Keratinocyte (primary cell): ENCODE measurements around the gene ADAMTS7. TPM values are rescaled to one million over a fixed set of nuclear protein-coding genes. Genes with fewer than 3 reads are reported as not detected.
"Not testable (repeated sequence)": the region's sequence is repeated elsewhere in the genome, so short reads cannot be mapped to it uniquely, and the experiment has no call there.

Experiments
- DNase-seq: peaks from one replicate; pipeline ENCODE4 v3.0.0-alpha.2; 2011; ENCODE audit warnings: low read depth, missing footprints, low spot score
- FAIRE-seq: peaks from 2 replicates; lab custom pipeline; 2011; peaks lifted over from hg19 to GRCh38; lab: Jason Lieb, UNC
- H2AFZ ChIP-seq: 2 replicates; pipeline ENCODE4 v1.6.0; 2012; ENCODE audit warnings: low read length, control low read depth, inconsistent platforms; ENCODE audit not compliant: control insufficient read depth
- H3K27ac ChIP-seq: 2 replicates; pipeline ENCODE4 v1.5.1; 2011; ENCODE audit warnings: low read length; ENCODE audit not compliant: control insufficient read depth, insufficient read depth
- H3K27me3 ChIP-seq: 3 replicates; pipeline ENCODE4 v1.6.0; 2011; ENCODE audit warnings: low read length; ENCODE audit not compliant: control insufficient read depth, insufficient read depth; ENCODE audit errors: extremely low read depth
- H3K36me3 ChIP-seq, 2 experiments: 2 replicates in 1 of 2; 3 replicates in 1 of 2; pipeline ENCODE4 v1.5.1; 2011; ENCODE audit warnings: low read length in 2 of 2, mild to moderate bottlenecking in 1 of 2; ENCODE audit not compliant: control insufficient read depth in 2 of 2, insufficient read depth in 2 of 2; ENCODE audit errors: extremely low read depth in 1 of 2
- H3K4me1 ChIP-seq: 3 replicates; pipeline ENCODE4 v1.5.1; 2011; ENCODE audit warnings: low read length; ENCODE audit not compliant: control insufficient read depth, insufficient read depth; ENCODE audit errors: extremely low read depth
- H3K4me2 ChIP-seq: 3 replicates; pipeline ENCODE4 v1.6.0; 2011; ENCODE audit warnings: low read depth, low read length; ENCODE audit not compliant: control insufficient read depth, insufficient read depth; ENCODE audit errors: extremely low read depth
- H3K4me3 ChIP-seq, 3 experiments: fragments of 200-600 bp in 1 of 3; sonication (generic) in 1 of 3; 2 replicates in 2 of 3; 3 replicates in 1 of 3; pipeline ENCODE4 v1.5.1; 2011 to 2016; ENCODE audit warnings: low read length in 3 of 3, mild to moderate bottlenecking in 3 of 3, control low read depth in 2 of 3, inconsistent platforms in 1 of 3, low read depth in 1 of 3, mixed read lengths in 1 of 3, mixed run types in 1 of 3, moderate library complexity in 1 of 3; ENCODE audit not compliant: control insufficient read depth in 2 of 3, insufficient read depth in 2 of 3; ENCODE audit errors: extremely low read depth in 1 of 3
- H3K79me2 ChIP-seq: 2 replicates; pipeline ENCODE4 v1.6.0; 2012; ENCODE audit warnings: low read length; ENCODE audit not compliant: control insufficient read depth, insufficient read depth
- H3K9ac ChIP-seq: 3 replicates; pipeline ENCODE4 v1.6.0; 2011; ENCODE audit warnings: low read length; ENCODE audit not compliant: control insufficient read depth, insufficient read depth; ENCODE audit errors: extremely low read depth
- H3K9me1 ChIP-seq: 3 replicates; pipeline ENCODE4 v1.6.0; 2011; ENCODE audit warnings: low read length; ENCODE audit not compliant: control insufficient read depth, insufficient read depth; ENCODE audit errors: extremely low read depth
- H3K9me3 ChIP-seq: 2 replicates; pipeline ENCODE4 v1.5.1; 2012; ENCODE audit warnings: low read depth, low read length; ENCODE audit not compliant: control insufficient read depth
- H4K20me1 ChIP-seq: 3 replicates; pipeline ENCODE4 v1.6.0; 2011; ENCODE audit warnings: low read length; ENCODE audit not compliant: control insufficient read depth, insufficient read depth; ENCODE audit errors: extremely low read depth
- EZH2 ChIP-seq: IDR thresholded peaks from one replicate; pipeline ENCODE4 v1.6.1; 2012; ENCODE audit warnings: inconsistent platforms, mild to moderate bottlenecking, low read length, moderate library complexity
- dilution Hi-C: fragments of 300-500 bp; cut with MboI; formaldehyde crosslinking; loops from one replicate; pipeline ENCODE4 v1.7.0; 2020; ENCODE audit warnings: low sequenced_read_pairs; ENCODE audit not compliant: extremely low pct_ligation_motif_present
- polyA plus RNA-seq, 5 experiments: library from polyadenylated mRNA; depleted of rRNA in 3 of 5; stranded (reverse) in 3 of 5; stranded (forward) in 1 of 5; unstranded in 1 of 5; fragments of >200 nt; gene quantifications; 1 replicate in 1 of 5; 2 replicates in 3 of 5; 3 replicates in 1 of 5; pipeline versions ENCODE4 v1.2.1 to v1.2.3, GENCODE V29; 2011 to 2012; ENCODE audit warnings: missing spikeins in 2 of 5, low read depth in 1 of 5, low replicate concordance in 1 of 5
- TF ChIP-seq, protein P1 (sequence below), 3 experiments: IDR thresholded peaks in 1 of 3; conservative IDR thresholded peaks in 1 of 3; optimal IDR thresholded peaks in 1 of 3; 2 replicates in 2 of 3; 3 replicates in 1 of 3; pipeline versions ENCODE3 to v1.5.1; 2011; ENCODE audit warnings: low read length in 3 of 3, mild to moderate bottlenecking in 3 of 3, moderate library complexity in 2 of 3, control low read depth in 1 of 3, inconsistent platforms in 1 of 3; ENCODE audit not compliant: insufficient read depth in 2 of 3; ENCODE audit errors: extremely low read depth in 1 of 3

ADAMTS7 gene
- polyA plus RNA-seq, 1 donor (not counting 4 experiments of a cell fraction or from before 2014, with no cell fraction given) = 0.13 TPM

DNA sequence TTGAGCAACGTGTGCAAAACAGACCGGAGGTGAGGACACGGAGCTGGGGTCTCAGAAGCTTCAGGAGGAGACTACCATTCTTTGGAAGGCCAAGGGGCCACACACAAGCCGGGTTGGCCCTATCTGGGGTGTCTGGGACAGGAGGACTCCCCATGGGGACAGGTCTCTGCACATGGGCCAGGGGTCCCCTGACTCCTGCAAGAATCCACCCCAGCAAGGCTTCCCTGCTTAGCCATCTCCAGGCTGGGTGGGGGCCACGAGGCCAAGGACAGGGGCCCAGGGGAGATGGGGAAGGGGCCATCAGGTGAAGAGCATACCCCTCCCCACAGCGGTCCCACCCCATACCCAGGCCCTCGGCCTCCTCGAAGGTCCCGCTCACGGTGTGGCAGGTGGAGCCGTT is 38.5 kb downstream of the ADAMTS7 start:
- H3K9me3 ChIP-seq = no peaks in the 10 kb centered on the region
- DNase-seq = no peak
- H3K9ac ChIP-seq = no peak overlapping the region
- no peaks in the 10 kb centered on the region for H3K79me2 ChIP-seq
- FAIRE-seq = no peak
- H4K20me1 ChIP-seq = no peaks in the 10 kb centered on the region
- no peak overlapping the region for H2AFZ ChIP-seq
- H3K27ac ChIP-seq = no peak overlapping the region
- no peak overlapping the region for H3K4me3 ChIP-seq
- dilution Hi-C loops = no loop called here
- H3K9me1 ChIP-seq = no peaks in the 10 kb centered on the region
- no peaks in the 10 kb centered on the region for H3K27me3 ChIP-seq
- no peaks in the 10 kb centered on the region for H3K4me1 ChIP-seq
- no peak overlapping the region for H3K4me2 ChIP-seq
- no peaks in the 10 kb centered on the region for H3K36me3 ChIP-seq
- no peak for TF ChIP-seq EZH2
- TF ChIP-seq, protein P1, sequence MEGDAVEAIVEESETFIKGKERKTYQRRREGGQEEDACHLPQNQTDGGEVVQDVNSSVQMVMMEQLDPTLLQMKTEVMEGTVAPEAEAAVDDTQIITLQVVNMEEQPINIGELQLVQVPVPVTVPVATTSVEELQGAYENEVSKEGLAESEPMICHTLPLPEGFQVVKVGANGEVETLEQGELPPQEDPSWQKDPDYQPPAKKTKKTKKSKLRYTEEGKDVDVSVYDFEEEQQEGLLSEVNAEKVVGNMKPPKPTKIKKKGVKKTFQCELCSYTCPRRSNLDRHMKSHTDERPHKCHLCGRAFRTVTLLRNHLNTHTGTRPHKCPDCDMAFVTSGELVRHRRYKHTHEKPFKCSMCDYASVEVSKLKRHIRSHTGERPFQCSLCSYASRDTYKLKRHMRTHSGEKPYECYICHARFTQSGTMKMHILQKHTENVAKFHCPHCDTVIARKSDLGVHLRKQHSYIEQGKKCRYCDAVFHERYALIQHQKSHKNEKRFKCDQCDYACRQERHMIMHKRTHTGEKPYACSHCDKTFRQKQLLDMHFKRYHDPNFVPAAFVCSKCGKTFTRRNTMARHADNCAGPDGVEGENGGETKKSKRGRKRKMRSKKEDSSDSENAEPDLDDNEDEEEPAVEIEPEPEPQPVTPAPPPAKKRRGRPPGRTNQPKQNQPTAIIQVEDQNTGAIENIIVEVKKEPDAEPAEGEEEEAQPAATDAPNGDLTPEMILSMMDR (optimal IDR thresholded peaks at IDR 0.05 in 1 of 3, IDR thresholded peaks at IDR 0.05 in 1 of 3, conservative IDR thresholded peaks at IDR 0.05 in 1 of 3; ENCODE audit: extremely low read depth in 1 of 3, insufficient read depth in 2 of 3, low read length in 3 of 3) = no peak

DNA sequence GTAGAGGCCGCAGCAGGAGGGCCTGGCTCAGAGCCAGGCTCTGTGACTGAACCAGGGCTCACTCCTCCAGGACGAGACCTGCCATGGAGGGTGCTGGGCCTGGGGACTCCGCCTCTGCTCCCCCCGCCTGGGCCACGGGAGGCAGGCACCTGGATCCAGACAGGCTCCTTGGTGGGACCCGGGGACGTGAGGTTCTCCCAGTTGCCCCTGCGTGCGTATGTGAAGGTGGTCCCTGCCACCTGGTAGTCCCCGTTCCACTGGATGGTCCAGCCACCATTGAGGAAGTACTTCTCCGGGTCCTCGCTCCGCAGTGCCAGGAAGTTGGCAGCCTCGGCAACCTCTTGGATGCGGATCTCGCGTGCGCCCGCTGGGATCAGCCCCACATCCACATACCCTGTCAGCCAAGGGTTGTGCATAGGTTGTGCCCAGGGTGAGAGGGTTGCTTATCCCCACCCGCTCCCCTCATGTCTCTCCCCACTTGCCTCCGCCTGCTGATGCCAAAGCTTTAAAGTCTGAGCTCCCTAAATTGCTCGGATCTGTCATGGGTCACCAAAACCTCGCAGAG is 39.7 kb downstream of the ADAMTS7 start:
- H3K9me1 ChIP-seq, H4K20me1 ChIP-seq, H3K4me2 ChIP-seq, H3K9me3 ChIP-seq, H3K4me3 ChIP-seq, FAIRE-seq, DNase-seq, H3K4me1 ChIP-seq, H3K27ac ChIP-seq, H3K79me2 ChIP-seq, dilution Hi-C loops, H3K27me3 ChIP-seq, H2AFZ ChIP-seq, H3K36me3 ChIP-seq, H3K9ac ChIP-seq: not testable (repeated sequence)

DNA sequence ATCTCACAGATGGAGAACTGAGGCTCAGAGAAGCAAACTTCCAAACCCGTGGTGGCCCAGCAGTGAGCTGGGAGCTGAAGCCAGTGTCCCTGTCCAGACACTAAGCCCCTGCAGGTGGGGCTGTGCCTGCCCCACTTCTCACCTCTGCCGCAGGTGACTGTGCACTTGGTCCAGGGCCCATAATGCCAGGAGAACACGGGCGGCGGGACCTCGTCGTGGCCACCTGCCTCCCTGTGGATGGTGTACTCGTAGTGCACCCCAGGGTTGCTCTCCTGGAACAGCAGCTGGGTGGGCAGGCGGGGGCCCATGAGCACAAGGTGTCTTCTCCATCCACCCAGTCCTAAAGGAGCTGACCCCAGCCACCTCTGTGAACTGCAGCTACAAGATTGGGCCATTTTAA is 40.2 kb downstream of the ADAMTS7 start:
- H3K27me3 ChIP-seq, H3K36me3 ChIP-seq, H3K9me3 ChIP-seq, H3K27ac ChIP-seq, H3K4me2 ChIP-seq, H3K4me3 ChIP-seq, H3K4me1 ChIP-seq, H3K79me2 ChIP-seq, FAIRE-seq, H2AFZ ChIP-seq, H3K9me1 ChIP-seq, H4K20me1 ChIP-seq, dilution Hi-C loops, H3K9ac ChIP-seq, DNase-seq: not testable (repeated sequence)

DNA sequence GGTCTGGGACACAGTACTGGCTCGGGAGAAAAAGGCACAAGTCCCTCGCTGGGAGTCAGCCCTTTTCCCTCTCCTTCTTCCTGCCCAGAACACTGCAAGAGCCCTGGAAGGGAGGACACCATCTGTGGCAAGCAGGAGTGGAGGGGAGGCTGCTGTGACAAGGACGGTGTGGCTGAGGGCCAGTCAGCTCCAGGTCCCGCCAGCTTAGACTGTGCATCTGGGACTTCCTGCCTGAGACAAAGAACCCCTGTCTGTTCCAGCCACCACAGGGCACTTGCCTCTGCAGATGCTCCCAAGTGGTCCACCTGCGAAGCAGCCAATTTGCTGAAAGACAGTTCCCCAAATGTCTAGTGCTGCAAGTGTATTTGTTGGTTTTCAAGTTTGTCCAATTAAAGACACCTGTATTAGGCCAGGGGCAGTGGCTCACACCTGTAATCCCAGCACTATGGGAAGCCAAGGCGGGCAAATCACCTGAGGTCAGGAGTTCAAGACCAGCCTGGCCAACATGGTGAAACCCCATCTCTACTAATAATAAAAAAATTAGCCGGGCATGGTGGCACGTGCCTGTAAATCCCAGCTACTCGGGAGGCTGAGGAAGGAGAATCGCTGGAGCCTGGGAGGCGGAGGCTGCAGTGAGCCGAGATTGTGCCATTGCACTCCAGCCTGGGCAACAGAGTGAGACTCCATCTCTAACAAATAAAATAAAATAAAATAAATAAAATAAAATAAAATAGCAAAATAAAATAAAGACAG is 41.6 kb downstream of the ADAMTS7 start:
- H3K27me3 ChIP-seq, H3K4me3 ChIP-seq, H3K9ac ChIP-seq, H3K4me1 ChIP-seq, H3K9me3 ChIP-seq, H3K27ac ChIP-seq, DNase-seq, FAIRE-seq, H2AFZ ChIP-seq, H3K36me3 ChIP-seq, H3K4me2 ChIP-seq, H3K9me1 ChIP-seq, H4K20me1 ChIP-seq, H3K79me2 ChIP-seq, dilution Hi-C loops: not testable (repeated sequence)
